ENCODE results near the gene EPHA5.
"Not testable (repeated sequence)": the region's sequence is repeated elsewhere in the genome, so short reads cannot be mapped to it uniquely, and the experiment has no call there.

Gene EPHA5

GRCh38 chr4:65386927-65387326 lies 283.4 kb downstream of the EPHA5 start:
- in situ Hi-C loops (cut with MboI; ENCODE audit: low sequenced_read_pairs): no loop called here

- in situ Hi-C loops (cut with MboI; ENCODE audit: low sequenced_read_pairs): no loop called here
Observed at GRCh38 chr4:65383589-65384305, 286.5 kb downstream of the EPHA5 start.

GRCh38 chr4:65381648-65382047 lies 288.6 kb downstream of the EPHA5 start:
- in situ Hi-C loops (cut with MboI; ENCODE audit: low sequenced_read_pairs): no loop called here

GRCh38 chr4:65370709-65371108 lies 299.6 kb downstream of the EPHA5 start:
- in situ Hi-C loops (cut with MboI; ENCODE audit: low sequenced_read_pairs): no loop called here

- in situ Hi-C loops (cut with MboI; ENCODE audit: low sequenced_read_pairs): no loop called here
Observed at GRCh38 chr4:65367306-65367705, 303.0 kb downstream of the EPHA5 start.

GRCh38 chr4:65358914-65359313 lies 311.4 kb downstream of the EPHA5 start:
- in situ Hi-C loops (cut with MboI; ENCODE audit: low sequenced_read_pairs): no loop called here

GRCh38 chr4:65353098-65353497 lies 317.2 kb downstream of the EPHA5 start:
- in situ Hi-C loops (cut with MboI; ENCODE audit: low sequenced_read_pairs): no loop called here

GRCh38 chr4:65344278-65344825 lies 325.9 kb downstream of the EPHA5 start:
- in situ Hi-C loops (cut with MboI; ENCODE audit: low sequenced_read_pairs): no loop called here

GRCh38 chr4:65343342-65343741 lies 326.9 kb downstream of the EPHA5 start:
- in situ Hi-C loops (cut with MboI; ENCODE audit: low sequenced_read_pairs): no loop called here

GRCh38 chr4:65341557-65341956 lies 328.7 kb downstream of the EPHA5 start:
- in situ Hi-C loops (cut with MboI; ENCODE audit: low sequenced_read_pairs): no loop called here

- in situ Hi-C loops (cut with MboI; ENCODE audit: low sequenced_read_pairs): no loop called here
Observed at GRCh38 chr4:65340382-65341109, 329.7 kb downstream of the EPHA5 start.

- in situ Hi-C loops (cut with MboI; ENCODE audit: low sequenced_read_pairs): no loop called here
Observed at GRCh38 chr4:65337371-65337770, 332.9 kb downstream of the EPHA5 start.

- in situ Hi-C loops (cut with MboI; ENCODE audit: low sequenced_read_pairs): no loop called here
Observed at GRCh38 chr4:65336465-65336864, 333.8 kb downstream of the EPHA5 start.

GRCh38 chr4:65316534-65316933 lies 353.8 kb downstream of the EPHA5 start:
- in situ Hi-C loops (cut with MboI; ENCODE audit: low sequenced_read_pairs): no loop called here

GRCh38 chr4:65311120-65311519 lies 359.2 kb downstream of the EPHA5 start:
- in situ Hi-C loops (cut with MboI; ENCODE audit: low sequenced_read_pairs): no loop called here

- in situ Hi-C loops (cut with MboI; ENCODE audit: low sequenced_read_pairs): no loop called here
Observed at GRCh38 chr4:65310586-65310985, 359.7 kb downstream of the EPHA5 start.

- in situ Hi-C loops (cut with MboI; ENCODE audit: low sequenced_read_pairs): not testable (repeated sequence)
Observed at GRCh38 chr4:65308626-65309025, 361.7 kb downstream of the EPHA5 start.

GRCh38 chr4:65302145-65302544 lies 368.1 kb downstream of the EPHA5 start:
- in situ Hi-C loops (cut with MboI; ENCODE audit: low sequenced_read_pairs): no loop called here

- in situ Hi-C loops (cut with MboI; ENCODE audit: low sequenced_read_pairs): no loop called here
Observed at GRCh38 chr4:65296246-65296645, 374.0 kb downstream of the EPHA5 start.

GRCh38 chr4:65287071-65287470 lies 383.2 kb downstream of the EPHA5 start:
- in situ Hi-C loops (cut with MboI; ENCODE audit: low sequenced_read_pairs): no loop called here

Measured in HL-60/S4 (cell line).